NCI-H510A (cell line): ENCODE measurements around the gene GMPPB.
"Not testable (repeated sequence)": the region's sequence is repeated elsewhere in the genome, so short reads cannot be mapped to it uniquely, and the experiment has no call there.

Experiments used
- DNase-seq: peaks from one replicate; lab custom pipeline; 2025; lab: John Stamatoyannopoulos, UW

GMPPB gene

GRCh38 chr3:49723628-49724551 is at the start of gene GMPPB:
TSS of gene GMPPB (minus strand) at chr3:49723951. CDS start at chr3:49723726, 225 bp downstream.
- DNase-seq, result peak; percentile 83

GRCh38 chr3:49772703-49773102 is 49.0 kb upstream of the GMPPB start:
- no peak for DNase-seq

- DNase-seq, result no peak
These were observed 47.7 kb upstream of the GMPPB start for GRCh38 chr3:49771340-49771938.

- DNase-seq, result no peak
These were observed 46.2 kb upstream of the GMPPB start for GRCh38 chr3:49769926-49770325.

- no peak for DNase-seq
These were observed 45.6 kb upstream of the GMPPB start for GRCh38 chr3:49769286-49769915.

- no peak for DNase-seq
These were observed 40.2 kb upstream of the GMPPB start for GRCh38 chr3:49763981-49764380.

GRCh38 chr3:49761661-49762060 is 37.9 kb upstream of the GMPPB start:
- no peak for DNase-seq

- no peak for DNase-seq
These were observed 35.5 kb upstream of the GMPPB start for GRCh38 chr3:49759226-49759625.

GRCh38 chr3:49757197-49757596 is 33.4 kb upstream of the GMPPB start:
- DNase-seq, result no peak

GRCh38 chr3:49756036-49756435 is 32.3 kb upstream of the GMPPB start:
- no peak for DNase-seq

- DNase-seq, result no peak
These were observed 30.8 kb upstream of the GMPPB start for GRCh38 chr3:49754536-49754935.

- DNase-seq, result no peak
These were observed 27.8 kb upstream of the GMPPB start for GRCh38 chr3:49751501-49751900.

- DNase-seq, result no peak
These were observed 26.3 kb upstream of the GMPPB start for GRCh38 chr3:49750056-49750455.

GRCh38 chr3:49748874-49749273 is 25.1 kb upstream of the GMPPB start:
- not testable (repeated sequence) for DNase-seq

- DNase-seq, result no peak
These were observed 24.2 kb upstream of the GMPPB start for GRCh38 chr3:49747792-49748480.

- no peak for DNase-seq
These were observed 22.2 kb upstream of the GMPPB start for GRCh38 chr3:49745986-49746385.

GRCh38 chr3:49740427-49740826 is 16.7 kb upstream of the GMPPB start:
- DNase-seq, result no peak

- no peak for DNase-seq
These were observed 14.4 kb upstream of the GMPPB start for GRCh38 chr3:49738067-49738713.

- DNase-seq, result no peak
These were observed 11.0 kb upstream of the GMPPB start for GRCh38 chr3:49734752-49735151.

- DNase-seq, result no peak
These were observed 9.8 kb upstream of the GMPPB start for GRCh38 chr3:49733551-49733950.

- no peak for DNase-seq
These were observed 8.8 kb upstream of the GMPPB start for GRCh38 chr3:49732597-49732996.
